Stimulated activated CD4-positive, alpha-beta T cell treated with anti-CD3 and anti-CD28 coated beads, TNF-alpha, amount 100 ng/mL, for 4 hours (primary cell): ENCODE data around the gene BTBD19.
"Not testable (repeated sequence)": the region's sequence is repeated elsewhere in the genome, so short reads cannot be mapped to it uniquely, and the experiment has no call there.

Experiments used
- DNase-seq, 3 experiments: peaks; one replicate each; pipeline ENCODE4 v3.0.0-alpha.2; 2020; ENCODE audit warnings: low read depth in 3 of 3

The BTBD19 gene

DNA sequence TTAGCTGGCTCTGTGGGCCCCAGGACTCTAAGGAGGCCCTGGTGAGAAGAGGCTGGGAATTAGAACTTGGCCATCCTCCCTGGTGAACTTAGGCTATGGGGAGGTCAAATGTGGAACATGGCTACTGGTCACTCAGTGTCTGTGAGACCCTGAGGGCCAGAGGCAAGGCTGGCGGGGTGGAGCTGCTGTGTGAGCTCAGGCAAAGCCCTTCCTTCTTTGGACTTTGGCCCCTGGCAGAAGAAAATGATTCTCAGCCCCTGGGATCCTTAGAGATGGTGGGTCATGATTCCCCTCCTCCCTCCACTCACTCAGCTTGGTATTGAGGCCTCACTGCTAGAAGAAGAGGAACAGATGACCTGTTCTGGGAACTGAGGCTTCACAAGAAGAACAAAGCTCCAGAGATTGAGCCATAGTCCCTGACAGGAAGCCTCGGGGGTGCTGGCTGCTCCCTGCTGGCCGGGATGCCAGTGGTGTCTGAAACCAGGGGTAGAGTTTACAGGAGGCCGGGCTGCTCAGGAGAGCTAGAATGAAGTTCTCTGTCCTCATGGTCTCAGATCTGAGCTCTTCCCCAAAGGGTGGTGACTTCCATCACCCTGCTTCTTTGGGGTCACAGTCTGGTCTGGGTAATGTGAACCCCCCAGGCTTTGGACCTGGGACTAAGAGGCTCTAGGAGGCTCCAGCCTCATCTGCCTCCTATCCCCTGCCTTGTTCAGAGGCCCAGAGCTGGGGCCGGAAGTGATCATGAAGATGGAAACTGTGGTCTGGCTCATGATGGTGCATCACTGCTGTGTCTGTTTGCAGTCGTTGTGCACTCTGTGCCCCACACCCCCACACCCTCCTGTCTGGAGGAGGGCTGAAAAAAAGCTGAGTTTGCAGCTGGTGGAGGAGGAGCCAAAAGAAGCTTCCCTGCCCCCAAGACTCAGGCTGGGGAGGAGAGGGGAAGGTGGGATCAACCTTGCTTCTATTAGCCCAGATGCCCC is 905 bp downstream of the BTBD19 start:
- DNase-seq, result peak; percentile 63 to 85 (median 79)

DNA sequence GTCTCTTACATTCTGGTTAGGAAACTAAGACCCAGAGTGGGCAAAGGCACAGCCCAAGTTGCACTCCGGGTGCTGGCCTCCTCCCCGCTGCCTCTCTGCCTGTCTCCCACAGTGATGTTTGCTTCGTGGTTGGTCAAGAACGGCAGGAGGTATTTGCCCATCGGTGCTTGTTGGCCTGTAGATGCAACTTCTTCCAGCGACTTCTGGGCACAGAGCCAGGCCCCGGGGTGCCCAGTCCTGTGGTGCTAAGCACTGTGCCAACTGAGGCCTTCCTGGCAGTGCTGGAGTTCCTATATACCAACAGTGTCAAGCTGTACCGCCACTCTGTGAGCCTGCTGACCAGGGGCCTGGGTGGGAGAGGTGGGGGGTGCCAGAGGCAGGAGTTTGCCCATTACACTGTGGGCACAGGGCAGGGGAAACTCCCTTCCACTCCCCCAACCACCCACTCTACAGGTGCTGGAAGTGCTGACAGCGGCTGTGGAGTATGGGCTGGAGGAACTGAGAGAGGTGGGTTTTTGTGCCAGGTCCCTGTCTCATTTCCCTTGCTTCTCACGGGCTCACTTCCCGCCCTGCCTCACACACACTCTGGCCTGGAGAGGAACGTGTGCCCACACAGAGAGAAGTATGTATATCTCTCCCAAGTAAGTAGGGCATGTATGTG is 1.9 kb downstream of the BTBD19 start:
- DNase-seq, result no peak

DNA sequence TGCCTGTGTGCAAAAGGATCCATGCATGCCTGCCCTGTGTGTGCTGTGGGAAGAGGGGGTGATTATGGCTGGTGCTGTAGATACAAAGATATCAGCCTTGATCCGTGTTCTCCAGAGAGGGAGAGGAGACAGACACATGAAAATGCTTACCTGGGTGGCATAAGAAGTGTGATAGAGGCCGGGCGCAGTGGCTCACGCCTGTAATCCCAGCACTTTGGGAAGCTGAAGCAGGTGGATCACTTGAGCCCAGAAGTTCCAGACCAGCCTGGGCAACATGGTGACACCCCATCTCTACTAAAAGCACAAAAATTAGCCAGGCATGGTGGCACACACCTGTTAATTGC is 2.4 kb downstream of the BTBD19 start:
- not testable (repeated sequence) for DNase-seq

DNA sequence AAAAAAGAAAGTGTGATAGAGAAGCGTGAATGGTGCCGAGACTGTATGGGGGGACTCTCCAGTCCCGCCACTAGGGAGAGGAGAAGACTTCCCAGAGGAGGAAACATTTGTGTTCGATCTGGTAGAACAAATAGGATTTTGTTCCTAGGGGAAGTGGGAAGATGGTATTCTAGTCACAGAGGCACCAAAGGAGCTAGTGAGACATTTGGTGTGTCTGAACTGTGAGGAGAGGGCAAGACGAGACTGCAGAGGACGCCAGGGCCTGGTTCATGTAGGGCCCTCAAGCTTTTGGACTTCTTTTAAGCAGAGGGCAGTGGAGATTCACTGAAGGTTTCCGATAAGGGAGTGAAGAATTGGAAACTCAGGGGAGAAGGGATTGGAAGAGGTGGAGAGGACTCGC is 2.9 kb downstream of the BTBD19 start:
- DNase-seq, result no peak

DNA sequence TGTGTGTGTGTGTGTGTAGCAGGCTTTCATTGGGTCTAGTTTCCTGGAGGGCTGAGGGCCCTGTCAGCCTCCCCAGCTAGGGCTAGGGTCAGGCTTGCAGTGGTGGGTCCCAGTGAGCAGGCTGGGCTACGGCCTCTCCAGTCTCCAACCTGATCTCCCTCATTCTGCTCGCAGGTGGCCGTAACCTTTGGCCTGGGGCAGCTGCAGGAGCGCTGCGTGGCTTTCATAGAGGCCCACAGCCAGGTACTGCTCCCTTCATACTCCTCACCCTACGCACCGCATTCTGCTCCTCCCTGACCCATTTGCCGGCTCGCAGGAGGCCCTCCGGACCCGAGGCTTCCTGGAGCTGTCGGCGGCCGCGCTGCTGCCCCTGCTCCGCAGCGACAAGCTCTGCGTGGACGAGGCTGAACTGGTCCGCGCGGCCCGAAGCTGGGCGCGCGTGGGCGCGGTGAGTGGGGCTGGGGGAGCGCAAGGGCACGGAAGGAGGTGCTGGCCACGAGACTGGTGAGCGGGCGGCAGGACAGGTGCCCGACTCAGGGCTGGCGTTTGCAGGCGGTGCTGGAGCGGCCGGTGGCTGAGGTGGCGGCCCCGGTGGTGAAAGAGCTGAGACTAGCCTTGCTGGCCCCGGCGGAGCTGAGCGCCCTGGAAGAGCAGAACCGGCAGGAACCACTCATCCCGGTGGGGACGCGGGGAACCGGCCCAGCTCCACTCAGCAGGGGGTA is 4.7 kb downstream of the BTBD19 start:
- no peak for DNase-seq

DNA sequence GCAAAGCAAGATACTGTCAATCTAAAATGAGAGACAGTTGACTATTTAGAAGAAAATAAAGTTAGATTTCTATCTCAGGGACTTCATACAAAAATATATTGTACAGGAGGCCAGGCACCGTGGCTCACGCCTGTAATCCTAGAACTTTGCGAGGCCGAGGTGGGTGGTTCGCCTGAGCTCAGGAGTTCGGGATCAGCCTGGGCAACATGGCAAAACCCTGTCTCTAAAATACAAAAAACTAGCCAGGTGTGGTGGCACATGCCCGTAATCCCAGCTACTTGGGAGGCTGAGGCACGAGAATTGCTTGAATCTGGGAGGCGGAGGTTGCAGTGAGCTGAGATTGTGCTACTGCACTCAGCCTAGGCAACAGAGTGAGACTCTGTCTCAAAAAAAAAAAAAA is 7.6 kb downstream of the BTBD19 start:
- DNase-seq, result not testable (repeated sequence)

DNA sequence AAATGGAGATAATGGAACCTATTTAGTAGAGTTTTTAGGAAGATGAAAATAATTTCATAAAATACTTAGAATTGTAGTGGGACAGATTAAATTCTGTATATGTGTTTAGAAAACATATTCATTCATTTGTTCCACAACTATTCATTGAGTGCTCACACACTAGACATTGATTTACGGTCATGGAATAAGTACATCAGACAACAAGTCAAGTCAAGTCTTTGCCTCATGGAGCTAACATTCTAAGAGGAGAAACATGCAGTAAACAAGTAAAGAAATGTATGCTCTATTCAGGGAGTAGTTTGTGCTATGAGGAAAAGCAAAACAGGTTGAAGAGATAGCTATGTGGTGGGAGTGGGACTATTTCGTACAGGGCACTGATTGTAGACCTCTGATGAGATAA is 9.0 kb downstream of the BTBD19 start:
- no peak for DNase-seq

DNA sequence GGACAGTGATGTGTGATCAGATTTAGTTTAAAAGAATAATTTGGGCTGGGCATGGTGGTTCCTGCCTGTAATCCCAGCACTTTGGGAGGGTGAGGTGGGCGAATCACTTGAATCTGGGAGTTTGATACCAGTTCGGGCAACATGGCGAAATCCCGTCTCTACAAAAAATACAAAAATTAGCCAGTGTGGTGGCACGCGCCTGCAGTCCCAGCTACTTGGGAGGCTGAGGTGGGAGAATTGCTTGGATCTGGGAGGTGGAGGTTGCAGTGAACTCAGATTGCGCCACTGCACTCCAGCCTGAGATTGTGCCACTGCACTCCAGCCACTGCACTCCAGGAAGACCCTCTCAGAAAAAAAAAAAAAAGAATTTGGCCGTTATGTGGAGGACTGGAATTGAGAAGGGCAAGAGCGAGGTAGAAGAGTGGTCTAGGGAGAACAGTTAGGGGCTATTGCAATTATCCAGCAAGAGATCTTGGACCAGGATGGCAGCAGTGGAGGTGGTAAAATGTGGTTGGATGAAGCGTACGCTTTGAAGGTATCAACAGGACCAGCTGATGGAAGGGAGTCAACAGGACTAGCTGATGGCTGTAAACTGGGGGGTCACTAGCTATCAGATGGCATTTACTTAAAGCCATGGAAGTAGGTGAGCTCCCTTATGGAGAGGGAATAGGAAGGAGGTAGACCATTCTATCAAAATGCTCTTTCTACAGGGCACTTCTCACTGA is 9.6 kb downstream of the BTBD19 start:
- DNase-seq, result no peak

DNA sequence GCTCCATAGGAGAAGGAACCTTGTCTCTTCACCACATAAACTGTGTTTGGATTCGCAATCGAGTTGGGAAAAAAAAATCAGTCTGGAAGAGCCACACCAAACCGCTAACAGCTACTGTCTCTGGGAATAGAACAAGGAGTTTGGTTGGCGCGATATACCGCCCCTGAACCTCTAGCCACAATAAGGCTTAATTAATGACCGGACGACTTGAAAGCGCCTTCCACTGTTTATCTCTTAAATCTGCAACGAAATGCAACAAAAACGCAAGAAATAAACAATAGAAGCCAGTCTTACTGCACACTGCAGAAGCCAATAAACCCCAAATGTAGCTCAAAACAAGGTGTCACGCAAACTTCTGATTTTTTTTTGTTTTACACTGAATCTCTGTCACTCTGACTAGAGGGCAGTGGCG is 10.9 kb downstream of the BTBD19 start:
- DNase-seq, result no peak

DNA sequence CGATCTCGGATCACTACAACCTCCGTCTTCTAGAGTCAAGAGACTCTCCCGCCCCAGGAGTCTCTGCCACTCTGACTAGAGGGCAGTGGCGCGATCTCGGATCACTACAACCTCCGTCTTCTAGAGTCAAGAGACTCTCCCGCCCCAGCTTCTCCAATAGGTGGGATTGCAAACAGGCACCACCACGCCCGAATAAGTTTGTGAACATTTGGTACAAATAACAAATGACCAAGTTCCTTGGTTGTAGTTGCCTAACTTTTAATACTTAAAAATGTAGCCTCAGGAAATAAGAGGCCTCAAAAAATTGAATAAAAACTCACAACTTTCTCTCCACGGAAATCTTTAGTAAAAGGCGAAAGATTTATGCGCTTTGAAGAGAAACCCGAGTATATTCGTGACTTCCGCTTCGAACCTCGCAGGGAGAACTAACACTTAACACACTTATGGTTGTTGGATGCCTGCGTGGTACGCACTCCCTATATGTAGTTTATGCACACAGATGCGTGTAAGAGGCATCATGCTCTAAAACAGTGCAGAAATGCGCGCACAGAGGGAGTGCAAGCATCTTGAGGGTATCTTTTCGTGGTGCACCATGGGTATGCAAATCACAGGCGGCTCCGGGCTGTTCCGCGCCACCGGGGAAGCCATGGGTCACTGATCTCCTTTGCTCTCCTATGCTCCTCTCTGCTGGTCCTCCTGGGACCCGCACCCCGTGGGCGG is 11.4 kb downstream of the BTBD19 start:
- DNase-seq, result peak in 2 of 3 experiments; percentile 52 to 74

DNA sequence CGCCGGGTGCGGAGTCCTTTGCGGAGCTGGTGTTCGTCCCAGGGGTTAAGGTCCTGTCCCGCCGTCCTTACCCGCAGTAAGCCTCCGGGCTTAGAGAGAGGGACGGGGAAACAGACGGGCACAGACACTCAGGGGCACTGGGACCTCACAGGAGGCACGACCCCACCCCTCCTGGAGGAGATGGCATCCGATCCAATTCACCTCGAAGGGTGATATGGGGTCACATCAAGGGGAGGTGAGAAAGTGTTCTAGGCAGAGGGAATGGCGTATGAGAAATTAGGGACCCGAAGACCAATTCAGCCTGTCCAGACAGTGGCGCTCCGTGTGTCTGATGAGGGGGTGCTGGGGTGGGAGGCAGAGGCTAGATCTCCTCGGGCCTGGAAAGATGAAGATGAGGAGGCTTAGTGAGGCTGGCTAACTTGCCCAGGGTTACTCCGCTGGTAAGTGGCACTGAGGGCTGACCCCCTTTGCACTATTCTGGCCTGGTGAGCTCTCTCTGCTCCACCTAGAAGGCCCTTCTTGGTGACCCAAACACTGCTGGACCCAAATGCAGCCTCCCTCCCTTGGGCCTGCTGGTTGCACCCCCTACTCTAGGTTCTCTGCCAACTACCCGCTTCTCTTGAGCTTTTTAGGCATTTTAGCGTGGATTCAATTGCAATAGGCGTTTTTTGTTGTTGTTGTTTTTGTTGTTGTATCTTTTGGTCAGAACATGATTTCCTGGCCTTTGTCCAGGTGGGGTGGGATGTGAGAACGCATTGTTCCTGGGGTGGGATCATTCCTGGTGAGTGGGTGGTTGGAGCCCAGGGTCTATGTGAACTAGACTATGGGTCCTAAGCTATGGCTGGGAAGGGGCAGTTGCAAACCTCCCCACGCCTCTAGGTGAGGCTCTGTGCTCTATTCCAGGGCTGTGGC is 12.3 kb downstream of the BTBD19 start:
- DNase-seq, result no peak

DNA sequence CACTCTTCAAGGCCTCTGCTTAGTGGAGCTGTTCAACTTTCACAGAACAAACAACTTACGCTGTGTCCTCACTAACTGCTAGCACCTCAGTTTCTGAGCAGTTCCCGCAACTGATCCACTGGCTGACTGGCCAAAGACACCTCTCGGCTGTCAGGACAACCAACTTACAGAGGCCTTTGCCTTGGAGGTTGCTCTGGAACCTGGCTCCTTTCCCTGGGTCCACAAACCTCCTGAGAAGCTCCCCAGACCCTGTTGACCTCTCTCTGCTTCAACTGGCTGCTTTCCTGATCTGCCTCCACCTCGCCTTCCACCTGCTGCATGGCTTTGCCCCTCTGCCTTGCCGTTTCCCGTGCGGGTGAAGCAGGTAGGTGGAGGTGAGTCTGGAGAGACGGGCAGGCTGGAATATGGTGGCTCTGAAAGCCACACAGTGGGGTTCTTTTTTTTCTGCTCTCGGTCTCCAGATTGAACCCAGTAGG is 13.0 kb downstream of the BTBD19 start:
- DNase-seq, result no peak

DNA sequence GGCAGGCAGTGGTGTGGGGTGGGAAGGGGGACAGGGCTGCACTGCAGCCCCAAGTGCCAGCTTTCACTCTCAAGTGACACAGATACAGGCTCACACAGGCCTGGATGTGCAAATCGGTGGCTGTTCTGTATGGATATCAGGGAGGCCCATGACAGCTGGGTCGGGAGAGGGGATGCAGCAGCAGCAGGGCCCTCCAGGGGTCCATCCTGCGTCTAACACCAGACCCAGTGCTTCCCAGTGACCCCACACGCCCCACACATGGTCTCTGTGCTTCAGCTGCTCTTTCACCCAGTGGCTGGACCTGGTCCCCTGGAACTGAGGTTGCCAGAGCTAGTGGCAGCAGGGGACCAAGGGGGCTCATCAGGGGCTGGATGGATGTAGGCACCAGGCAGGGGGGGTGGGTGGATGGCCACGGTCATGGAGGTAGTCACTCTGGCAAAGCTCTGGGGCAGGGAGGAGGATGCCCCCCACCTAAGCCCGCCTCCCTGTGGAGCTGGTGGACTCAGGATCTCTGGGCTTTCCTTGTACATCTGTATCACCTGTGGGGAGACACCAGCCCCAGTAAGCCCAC is 13.9 kb downstream of the BTBD19 start:
- no peak for DNase-seq

DNA sequence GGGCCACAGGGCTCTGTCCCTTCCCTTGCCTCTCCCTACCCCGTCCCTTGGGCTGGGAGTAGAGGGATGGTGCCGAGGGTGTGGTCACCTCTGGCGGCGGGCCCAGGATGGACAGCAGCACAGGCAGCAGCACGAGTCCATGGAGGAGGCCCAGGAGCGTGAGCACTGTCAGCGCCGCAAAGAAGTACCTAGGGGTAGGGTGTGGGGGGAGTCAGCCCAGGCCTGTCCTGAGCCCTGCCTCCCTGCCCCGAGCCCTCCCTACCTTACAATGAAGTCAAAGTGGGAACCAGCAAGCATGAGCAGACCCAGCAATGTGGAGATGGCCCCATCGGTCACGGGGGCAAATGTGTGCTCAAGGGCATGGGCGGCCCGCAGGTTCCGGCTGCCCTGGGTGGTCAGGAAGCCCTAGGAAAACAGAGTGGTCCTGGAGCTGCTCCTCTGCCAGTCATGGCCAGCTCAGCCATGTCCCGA is 14.7 kb downstream of the BTBD19 start:
- no peak for DNase-seq

DNA sequence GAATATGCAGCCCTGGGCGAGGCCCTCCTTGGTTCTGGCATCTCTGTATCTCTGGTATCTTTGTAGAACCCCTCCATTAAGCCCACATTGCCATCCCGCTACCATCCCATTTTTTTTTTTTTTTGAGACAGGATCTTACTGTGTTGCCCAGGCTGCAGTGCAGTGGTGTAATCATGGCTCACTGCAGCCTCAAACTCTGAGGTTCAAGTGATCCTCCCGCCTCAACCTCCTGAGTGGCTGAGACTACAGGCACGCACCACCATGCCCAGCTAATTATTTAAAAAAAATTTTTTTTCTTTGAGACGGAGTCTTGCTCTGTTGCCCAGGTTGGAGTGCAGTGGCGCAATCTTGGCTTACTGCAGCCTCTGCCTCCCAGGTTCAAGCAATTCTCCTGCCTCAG is 16.1 kb downstream of the BTBD19 start:
- not testable (repeated sequence) for DNase-seq

DNA sequence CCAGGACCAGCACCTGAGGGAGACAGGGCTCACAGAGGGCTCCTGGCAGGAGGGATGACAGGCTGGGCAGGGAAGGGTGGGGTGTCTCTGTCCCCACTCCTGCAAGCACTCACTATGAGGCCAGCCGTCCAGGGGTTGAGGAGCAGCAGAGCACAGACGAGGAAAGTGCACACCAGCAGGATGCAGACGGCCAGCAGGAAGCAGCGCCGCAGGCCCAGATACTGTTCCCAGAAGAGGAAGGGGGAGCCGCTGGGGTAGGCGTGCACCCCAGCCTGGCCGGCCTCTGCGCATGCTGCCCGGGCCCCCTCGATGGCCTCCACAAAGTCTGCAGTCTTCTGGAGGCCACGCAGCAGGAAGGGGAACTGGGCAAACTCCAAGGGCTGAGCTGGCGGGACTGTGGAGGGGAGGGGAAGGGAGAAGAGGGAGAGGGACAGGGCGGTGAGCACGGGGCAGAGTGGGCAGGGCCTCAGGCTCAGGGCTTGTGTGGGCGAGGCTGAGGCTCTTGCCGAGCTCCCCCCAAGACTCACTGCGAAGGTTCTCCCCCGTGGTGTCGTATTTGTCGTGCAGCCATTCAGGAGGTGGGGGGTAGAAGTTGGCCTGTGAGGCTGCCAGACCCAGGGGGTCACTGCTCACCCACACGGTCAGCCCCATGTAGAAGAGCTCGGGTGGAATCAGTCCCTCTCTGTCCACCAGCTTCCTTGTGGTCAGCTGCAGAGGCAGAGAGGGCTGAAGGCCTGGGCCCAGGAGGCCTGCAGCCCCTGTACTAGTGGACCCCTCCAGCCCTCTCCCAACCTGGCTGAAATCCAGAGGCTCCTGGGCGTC is 18.3 kb downstream of the BTBD19 start:
- no peak for DNase-seq

DNA sequence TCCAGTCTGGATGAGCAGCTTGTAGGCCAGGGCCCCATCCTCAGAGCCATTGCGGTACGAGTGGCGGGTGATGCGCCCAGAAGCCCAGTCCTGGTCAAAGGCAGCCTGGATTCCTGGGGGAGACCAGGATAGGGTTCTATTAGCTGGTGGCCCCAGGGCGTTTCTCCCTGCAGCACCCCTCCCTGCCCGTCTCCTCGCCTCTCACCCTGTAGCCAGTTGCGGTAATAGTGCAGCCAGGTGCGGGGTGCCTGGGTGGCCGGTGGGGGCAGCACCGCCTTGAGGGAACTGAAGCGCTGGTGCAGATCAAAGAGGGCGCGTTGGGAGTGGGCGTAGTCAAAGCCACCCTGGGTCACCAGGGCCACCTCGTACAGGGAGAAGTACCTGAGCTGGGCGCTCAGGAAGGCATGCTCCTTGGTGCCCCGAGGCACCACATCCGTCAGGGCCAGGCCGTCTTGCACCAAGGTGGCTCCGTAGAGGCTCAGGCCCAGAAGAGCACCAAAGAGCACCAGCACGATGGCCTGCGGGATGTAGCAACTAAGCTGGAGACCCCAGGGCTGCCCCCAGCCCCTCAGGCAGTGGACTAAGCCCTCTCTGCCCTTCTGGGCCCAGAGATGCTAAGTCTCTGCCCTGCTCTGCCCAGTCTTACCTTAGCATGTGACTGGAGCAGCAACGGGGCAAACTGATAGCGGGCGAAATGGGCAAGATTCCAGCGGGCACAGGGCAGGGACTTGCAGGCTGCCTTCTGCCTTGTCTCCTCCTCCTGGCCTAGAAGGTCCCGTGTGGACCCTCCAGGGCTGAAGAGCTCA is 19.1 kb downstream of the BTBD19 start:
- no peak for DNase-seq
